ENCODE results near the gene PRIM2.
"Not testable (repeated sequence)": the region's sequence is repeated elsewhere in the genome, so short reads cannot be mapped to it uniquely, and the experiment has no call there.

PRIM2 gene

DNA sequence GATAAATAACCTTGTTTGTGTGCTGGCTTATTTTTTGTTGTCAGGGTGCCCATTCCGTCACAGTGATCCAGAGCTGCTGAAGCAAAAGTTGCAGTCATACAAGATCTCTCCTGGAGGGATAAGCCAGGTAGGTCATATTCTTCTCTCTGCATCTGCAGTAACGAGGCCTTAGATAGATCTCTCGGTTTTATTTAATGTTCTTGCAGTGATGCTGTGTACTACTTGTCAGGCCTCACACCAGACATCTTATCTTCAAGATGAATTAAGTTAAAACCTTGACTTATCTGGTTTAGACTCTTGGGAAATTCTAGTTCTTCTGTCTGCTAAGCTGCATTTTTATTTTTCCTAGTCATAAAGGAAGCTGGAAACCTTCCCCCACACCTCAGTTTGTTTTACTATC, 288.9 kb downstream of the PRIM2 start:
- not testable (repeated sequence) for DNase-seq (ENCODE audit: low spot score)

DNA sequence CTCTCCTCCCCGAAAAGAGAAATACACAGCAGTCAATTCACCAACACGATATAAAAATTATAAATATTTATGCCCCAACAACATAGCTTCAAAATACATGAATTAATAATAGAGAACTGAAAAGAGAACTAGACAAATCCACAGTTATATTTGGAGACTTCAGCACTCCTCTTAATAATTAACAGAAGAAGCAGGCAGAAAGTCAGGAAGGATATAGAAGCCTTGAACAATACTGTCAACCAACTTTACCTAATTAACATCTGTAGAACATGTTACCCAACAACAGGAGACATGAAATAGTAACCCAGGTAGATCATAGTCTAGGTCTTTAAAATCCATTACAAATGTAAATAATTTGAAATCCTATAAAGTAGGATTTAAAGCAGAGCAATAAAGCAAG, 293.2 kb downstream of the PRIM2 start:
- DNase-seq (ENCODE audit: low spot score): not testable (repeated sequence)

DNA sequence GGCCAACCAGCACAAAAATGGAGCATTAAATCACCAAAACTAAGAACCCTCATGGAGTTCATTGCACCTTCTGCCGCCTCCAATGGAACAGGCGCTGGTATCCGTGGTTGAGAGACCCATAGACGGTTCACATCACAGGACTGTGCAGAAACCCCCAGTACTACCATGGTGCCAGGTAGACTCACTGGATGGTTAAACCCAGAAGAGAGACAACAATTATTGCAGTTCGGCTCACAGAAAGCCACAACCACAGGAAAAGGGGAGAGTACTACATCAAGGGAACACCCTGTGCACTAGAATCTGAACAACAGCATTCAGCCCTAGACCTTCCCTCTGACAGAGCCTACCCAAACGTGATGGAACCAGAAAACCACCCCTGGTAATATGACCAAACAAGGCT, 301.5 kb downstream of the PRIM2 start:
- DNase-seq (ENCODE audit: low spot score): not testable (repeated sequence)

DNA sequence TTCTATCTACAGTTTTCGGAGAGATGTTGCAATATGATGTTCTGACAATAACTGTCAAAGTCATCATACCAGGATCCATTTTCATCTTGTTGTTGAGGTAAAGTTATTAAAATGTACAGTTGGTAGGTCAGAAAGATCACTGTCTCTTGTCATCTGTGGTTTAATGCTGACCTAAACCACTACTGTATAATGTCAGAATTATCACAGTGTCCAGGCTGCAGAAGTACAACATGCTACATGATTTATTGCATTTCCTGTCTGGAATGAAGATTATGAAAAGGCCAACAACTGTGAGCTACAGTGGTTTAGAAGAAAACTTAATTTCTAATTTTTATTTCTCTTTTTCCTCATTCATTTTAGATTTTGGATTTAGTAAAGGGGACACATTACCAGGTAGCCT, 314.3 kb downstream of the PRIM2 start:
- not testable (repeated sequence) for DNase-seq (ENCODE audit: low spot score)

DNA sequence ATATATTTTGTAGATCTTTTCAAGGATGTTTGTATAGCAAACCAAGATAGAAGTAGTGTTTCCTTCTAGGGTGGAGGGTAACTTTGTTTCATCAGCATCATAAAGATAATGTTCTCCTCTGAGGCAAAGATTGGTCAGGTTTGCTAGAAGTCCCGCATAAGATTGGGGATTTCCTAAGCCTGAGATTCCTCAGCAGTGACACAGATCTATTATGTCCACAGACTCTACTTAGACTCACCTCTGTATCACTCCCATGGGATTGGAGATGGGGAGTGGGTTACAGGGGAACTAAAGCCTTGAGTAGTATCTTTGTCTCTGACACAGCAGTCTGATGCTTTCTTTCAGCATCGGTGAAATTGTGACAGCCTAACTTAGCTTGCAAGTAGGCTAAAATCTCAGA, 341.1 kb downstream of the PRIM2 start:
- not testable (repeated sequence) for DNase-seq (ENCODE audit: low spot score)

DNA sequence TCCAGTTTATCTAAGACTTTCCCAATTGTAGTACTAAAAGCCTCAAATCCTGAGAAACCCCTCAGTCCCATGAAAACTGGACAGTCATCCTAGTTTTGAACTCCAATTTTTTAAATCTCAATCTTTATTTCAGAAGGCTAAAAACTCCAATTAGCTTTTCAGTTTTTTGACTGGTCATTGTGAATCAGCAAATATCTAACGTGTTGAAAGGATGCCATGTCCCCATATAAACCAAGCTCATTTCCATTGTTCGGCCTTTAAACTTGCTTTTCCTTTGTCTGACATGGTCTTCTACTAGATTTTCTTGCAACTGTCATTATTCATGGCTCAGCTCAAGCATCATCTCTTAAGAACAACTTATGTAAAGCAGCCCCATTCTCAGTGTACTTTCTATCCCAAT, 342.4 kb downstream of the PRIM2 start:
- DNase-seq (ENCODE audit: low spot score): not testable (repeated sequence)

DNA sequence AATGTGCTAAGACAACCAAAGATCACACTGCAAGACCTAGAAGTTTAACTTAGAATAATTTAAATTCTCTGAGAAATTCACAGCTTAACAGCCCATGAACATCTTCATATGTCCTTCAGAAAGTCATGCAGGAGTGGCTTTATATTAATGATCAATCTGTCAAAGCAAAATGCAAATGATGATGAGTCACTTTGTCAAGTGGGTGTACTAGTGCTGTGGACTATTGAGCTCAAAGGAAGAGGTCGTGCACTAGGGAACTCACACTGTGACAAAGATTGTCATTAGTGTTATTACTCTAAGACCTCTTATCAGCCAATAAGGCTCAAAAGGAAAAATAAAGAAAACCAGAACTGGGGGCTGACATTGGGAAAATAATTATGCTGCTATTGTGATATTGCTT, 343.5 kb downstream of the PRIM2 start:
- not testable (repeated sequence) for DNase-seq (ENCODE audit: low spot score)

DNA sequence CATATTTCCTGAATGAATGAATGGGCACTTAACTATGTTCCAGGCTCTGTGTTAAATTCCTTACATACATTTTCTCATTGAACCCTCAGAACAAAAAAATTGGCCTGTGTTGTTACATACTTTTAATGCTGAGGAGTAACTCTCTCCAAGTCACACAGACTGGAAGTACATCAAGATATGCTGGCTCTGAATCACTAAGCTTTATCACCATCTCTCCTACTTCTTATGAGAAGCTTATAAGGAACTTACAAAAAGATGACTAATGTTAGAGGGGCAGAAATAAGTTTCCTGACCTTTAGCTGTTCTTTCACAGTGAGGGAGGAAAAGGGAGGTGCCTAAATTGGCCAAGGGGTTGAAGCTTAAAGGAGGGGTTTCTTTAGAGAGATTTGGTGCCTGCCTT, 350.7 kb downstream of the PRIM2 start:
- not testable (repeated sequence) for DNase-seq (ENCODE audit: low spot score)

DNA sequence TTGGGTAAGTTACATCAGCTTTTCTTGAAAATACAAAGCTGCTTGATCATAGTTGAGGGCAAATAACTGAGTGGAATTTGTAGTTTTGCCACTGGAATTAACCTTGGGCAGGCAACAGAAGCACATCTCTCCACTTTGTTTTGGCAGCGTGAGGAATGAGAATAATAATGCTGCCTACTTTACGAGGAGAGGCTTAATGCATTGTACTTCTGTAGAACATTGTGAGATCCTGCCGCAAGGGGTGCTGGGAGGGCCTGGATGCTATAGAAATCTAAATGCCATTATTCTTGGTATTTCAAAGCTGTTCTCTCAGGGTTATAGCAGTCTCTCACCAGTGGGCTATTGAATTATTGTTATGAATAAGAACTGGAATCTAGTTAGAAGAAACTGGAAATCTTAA, 353.8 kb downstream of the PRIM2 start:
- DNase-seq (ENCODE audit: low spot score): not testable (repeated sequence)

DNA sequence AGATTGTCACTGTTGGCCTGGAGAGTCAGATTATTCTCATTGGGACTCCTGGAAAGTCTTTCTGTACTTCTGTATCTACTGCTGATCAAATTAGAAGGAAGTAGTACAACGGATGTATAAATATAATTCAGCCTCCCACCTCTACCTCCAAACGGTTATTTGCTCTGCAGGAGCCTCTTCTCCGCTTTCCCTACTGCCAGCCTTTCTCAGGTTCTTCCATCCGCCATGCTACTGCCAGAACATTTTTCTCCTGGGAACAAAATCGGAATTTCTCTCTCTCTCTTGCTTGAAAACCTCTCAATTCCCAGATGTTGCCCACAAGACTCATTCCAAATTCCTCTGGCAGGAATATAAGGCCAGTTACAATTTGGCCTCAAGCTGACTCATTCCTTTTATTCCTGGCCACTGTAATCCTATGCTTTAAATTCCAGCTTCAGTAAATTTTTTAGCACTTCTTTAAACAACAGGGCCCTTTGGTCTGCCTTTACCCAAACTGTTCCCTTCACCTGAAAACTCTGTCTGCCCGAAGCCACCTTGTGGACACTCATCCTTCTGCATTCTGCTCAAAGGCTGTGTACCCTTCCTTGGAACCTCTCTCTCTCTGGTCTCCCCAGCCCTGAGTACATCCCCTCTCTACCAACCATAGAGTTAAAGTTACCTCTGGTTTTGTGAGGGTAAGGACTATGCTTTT, 354.7 kb downstream of the PRIM2 start:
- DNase-seq (ENCODE audit: low spot score): not testable (repeated sequence)

DNA sequence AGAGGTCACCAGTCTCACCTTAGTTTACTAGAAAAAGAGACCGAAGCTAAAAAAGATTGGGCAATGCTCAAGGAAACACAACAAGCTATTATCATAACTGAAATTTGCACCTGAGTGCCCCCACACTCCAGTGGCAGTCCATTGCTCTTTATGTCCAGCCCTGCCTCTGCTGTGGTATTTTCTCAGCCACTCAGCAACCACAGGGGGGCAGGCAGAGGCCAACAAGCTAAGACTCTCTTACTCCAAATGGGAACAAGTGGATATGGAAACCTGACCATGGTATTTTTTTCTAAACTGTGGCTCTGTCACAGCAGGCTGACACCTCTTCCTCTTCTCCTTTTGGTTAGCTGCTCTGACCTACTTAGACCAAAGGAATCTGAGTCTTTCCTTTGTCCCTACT, 355.9 kb downstream of the PRIM2 start:
- not testable (repeated sequence) for DNase-seq (ENCODE audit: low spot score)

DNA sequence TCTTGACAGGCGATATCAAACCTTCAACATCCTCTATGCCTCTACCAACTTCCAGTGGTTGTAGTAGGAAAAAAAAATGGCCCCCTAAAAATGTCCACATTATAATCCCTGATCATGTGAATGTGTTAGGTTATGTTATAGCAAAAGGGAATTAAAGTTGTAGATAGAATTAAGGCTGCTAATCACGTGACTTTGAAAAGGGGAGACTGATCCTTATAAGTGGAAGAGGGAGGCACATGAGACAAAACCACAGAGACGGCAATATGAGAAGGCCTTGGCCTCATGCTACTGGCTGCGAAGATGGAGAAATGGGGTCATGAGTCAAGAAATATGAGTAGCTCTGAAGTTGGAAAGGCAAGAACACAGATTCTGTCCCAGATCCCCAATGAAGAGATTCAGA, 358.0 kb downstream of the PRIM2 start:
- not testable (repeated sequence) for DNase-seq (ENCODE audit: low spot score)

DNA sequence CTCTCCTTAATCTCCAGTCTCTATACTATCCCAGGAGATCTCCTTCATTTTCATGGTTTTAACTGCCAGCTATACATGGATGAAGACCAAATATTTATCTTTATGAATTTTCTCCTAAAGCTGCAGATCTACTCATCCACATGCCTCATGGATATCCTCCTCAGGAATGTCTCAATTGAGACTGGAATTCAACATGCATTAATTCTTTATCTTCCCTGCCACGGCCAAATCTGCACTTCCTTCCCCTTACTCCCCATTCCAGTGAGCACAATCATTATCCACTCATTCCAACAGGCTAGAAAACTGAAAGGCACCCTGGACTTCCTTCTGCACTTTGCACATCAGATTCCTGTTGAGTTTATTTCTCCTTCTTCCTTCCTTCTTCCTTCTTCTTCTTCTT, 379.0 kb downstream of the PRIM2 start:
- DNase-seq (ENCODE audit: low spot score): not testable (repeated sequence)

Data from activated CD4-positive, alpha-beta T cell treated with anti-CD3 and anti-CD28 coated beads, Interleukin-2, Interleukin-4, amounts not matched to agents 100 ng/mL and 50 ng/mL, durations not matched to agents 16 hours and 8 hours (primary cell).